Inferior parietal cortex (tissue), 1 donor: ENCODE results near the gene DBF4B.
A peak's percentile ranks its signal among the peaks of the same experiment; 100 is the strongest.
"Not testable (repeated sequence)": the region's sequence is repeated elsewhere in the genome, so short reads cannot be mapped to it uniquely, and the experiment has no call there.

ENCODE experiments used
- DNase-seq: peaks from one replicate; pipeline ENCODE4 v3.0.0-alpha.2; 2016; ENCODE audit errors: extremely low spot score

The DBF4B gene, protein sequence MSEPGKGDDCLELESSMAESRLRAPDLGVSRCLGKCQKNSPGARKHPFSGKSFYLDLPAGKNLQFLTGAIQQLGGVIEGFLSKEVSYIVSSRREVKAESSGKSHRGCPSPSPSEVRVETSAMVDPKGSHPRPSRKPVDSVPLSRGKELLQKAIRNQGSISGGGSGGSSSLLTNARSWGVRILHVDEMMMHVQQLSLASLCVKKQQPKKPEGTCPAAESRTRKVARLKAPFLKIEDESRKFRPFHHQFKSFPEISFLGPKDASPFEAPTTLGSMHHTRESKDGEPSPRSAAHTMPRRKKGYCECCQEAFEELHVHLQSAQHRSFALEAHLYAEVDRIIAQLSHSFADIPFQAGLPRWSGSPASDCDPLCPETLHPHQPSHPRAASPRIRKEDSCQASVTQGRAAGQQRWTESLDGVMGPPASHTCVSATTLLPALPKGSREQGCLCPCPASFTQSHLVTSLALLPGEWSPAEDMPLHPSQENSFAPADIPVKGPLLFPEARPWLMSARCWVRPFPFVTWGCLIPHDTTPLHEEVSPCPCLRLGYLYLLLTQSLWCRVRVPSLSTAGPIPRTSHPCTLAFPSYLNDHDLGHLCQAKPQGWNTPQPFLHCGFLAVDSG

DNA sequence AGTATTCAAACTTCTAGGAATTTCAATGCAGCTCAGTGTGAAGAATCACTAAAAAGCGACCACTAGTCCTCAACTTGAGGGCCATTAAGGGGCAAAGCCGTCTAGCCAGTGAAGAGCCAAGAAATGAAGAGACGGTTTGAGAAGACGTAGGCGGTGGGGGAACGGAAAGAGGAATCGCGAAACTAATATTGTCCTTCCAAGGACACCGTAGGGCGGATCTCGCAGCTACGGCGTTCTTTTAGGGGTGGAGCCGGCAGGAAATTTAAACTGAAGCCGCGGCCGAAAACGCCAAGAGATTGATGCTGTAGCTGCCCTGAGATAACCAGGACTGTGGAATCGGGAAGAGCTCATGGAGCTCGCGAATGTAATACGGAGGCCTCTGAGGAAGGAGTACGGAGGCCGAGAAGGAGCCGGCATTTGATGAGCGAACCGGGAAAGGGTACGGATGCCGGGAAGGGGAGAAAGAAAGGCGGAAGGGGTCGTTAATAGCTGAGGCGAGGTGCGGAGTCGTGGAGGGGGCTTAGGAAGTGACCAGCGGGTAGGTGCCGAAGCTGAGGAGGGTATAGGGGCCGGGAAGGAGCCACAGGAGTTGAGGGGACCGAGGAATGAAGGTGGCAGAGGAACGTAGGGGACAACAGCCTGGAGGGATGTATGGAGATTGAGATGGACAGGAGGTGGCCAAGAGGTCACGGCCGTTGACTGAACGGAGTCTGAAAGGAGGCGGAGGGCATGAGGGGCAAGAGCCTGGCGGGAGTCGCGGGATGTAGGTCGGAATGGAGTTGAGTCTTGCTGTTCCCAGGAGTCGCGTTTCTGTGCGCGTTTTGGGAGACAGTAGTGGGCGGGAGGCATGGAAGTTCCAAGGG, at the start of gene DBF4B:
TSS of gene DBF4B (plus strand) at position 265 of the 863 bp plus-strand sequence. CDS start at position 421, 156 bp downstream.
- DNase-seq = peak; percentile 96

DNA sequence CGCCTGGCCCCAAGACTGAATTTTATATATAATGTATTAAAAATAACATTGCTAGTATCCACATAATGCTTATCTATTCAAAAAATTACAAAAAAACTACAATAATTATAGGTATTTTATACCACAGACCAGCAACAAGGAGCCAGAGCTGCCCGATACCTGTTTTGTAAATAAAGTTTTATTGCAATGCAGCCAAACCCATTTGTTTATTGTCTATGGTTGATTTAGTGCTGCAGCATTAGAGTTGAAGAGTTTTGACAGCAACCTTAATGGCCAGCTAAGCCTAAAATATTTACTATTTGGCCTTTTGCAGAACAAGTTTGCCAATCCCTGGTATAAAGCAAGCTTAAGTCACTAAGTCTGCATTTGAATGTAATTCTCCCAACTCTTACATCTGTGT, 46.6 kb upstream of the DBF4B start:
- no peak for DNase-seq

DNA sequence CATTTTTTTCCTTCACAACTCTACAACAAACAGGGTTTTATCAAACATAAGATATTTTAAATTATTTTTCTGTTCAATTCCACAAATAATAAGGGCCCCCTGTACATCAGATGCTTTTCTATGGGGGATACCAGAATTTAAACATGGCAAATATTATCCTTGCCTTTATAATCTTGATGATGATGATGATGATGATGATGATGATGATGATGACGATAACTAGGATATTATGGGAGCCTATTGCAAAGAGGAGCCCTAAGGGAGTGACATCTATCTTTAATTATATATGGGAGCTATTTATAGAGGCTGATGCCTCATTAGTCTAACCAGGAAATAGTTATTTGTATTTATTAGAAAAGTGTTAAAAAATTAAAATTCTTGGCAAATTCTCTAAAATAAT, 45.4 kb upstream of the DBF4B start:
- no peak for DNase-seq

DNA sequence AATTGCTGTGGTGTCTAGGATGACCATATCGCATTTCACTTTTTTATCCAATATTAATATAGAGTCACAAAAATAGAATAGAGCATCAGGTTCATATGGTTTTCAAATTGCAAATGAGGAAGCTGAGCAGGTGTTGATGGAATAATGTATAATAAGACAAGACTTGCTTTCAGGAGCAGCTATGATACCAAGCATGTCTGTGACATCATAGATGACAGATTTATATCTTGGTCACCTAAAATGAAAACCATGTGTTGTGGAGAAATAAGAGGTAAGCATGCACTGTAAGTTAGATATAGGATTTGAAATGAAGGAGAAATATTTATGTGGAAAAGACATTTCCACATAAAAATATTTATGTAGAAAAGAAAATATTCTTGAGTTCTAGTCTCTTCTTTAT, 43.6 kb upstream of the DBF4B start:
- no peak for DNase-seq

DNA sequence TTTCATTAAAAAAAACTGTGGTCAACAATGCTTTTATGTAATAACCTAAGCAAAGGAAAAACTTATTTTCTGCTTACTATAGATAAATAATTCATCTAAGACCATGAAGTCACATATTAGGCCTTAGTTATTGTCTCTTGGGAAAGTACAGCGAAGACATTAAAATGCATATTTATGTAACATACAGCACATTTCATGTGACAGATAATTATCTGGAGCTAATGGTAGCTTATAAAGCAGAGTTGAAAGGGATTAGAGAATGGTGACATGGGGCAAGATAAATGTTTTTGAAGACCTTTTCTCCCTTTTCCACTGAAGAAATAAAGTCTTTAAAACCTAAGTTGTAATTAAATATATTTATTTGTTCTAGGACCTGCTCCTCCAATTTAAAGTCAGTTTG, 42.5 kb upstream of the DBF4B start:
- no peak for DNase-seq

DNA sequence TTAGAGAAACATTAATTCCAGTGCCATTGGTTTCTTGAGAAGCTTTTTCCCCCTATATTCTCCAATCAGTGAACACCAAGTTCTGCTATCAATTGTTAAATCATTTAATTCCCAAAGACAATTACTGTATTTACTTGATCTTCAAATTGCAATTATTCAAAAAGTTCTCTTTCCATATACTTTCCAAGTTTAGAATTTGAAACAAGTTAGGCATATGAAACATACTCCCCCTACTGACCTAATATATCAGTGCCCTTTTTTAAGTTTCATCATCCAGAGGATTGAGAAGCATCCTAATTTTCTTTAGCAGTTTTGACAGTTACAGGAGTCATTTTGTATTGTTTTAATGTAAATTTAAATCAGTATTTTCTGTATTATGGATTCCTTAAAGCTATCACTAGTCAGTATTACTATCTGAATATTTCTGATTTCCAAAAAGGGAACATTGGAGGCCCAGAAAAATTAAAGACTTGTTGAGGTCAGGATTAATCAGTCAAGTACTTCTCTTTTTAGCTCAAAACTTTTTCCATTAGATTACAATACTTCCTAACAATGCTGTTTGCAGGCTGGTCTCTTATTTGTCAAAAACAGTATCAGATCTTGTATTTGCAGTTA, 35.9 kb upstream of the DBF4B start:
- DNase-seq = peak; percentile 6

DNA sequence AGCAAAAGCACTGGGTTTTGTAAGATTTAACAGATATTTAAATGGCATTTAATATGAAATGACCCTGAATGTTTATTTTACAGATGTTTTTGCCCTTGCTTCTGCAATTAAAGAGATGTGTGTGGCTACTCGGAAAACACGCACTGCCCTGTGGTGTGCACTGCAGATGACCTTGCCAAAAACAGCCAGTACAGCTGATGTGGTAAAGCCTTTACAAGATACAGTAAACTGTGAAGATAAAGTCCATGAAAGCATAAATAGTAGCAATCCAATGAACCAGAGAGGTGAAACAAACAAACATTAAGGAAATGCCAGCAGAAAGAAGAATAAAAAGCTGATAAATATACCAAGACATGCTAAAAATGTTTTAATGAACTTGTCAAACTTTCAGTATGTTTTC, 34.6 kb upstream of the DBF4B start:
- DNase-seq = no peak

DNA sequence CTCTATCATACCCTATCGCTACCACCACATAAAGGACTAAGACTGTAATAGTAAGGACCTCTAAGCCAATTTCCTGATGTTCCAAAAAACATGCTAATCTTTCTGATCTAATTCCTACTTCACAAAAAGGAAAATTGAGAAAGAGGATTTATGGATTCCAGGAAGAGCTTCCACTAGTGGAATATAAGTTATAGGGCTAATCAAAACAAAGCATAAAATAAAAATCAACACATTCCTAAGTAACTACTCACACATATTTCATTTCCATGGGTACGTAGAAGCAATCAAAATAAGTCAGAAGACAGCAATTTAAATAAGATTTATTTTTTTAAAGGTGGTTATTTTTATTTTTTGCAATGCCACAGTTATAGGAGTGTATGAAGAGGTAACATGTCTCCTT, 31.3 kb upstream of the DBF4B start:
- DNase-seq = no peak

DNA sequence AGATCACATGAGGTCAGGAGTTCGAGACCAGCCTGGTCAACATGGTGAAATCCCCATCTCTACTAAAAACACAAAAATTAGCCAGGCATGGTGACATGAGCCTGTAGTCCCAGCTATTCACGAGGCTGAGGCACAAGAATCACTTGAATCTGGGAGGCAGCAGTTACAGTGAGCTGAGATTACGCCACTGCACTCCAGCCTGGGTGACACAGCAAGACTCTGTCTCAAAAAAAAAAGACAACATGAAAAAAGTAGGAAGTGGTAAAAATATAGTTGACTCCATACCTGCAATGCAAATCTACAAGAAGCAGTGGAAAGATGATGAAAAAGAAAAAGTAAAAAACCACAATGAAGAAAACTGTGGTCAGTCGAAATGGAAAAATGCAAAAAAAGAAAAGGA, 25.2 kb upstream of the DBF4B start:
- DNase-seq = not testable (repeated sequence)

DNA sequence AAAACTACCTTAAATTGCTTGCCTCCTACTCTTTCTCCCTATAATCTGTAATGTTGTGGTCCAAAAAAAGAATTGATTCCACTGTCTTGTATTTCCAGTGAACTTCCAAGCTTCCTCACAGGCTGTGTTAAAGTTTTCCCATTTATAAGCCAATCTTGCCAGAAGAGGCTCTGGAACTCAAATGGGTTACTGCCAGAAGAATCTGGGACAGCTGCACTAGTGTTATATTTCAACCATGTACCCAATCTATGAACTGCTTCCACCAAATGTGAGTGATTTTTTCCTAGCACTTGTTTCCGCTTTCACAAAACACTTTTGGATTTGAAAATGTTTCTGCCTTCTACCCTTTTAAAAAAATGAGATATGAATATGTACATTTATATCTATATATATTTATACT, 20.7 kb upstream of the DBF4B start:
- no peak for DNase-seq

DNA sequence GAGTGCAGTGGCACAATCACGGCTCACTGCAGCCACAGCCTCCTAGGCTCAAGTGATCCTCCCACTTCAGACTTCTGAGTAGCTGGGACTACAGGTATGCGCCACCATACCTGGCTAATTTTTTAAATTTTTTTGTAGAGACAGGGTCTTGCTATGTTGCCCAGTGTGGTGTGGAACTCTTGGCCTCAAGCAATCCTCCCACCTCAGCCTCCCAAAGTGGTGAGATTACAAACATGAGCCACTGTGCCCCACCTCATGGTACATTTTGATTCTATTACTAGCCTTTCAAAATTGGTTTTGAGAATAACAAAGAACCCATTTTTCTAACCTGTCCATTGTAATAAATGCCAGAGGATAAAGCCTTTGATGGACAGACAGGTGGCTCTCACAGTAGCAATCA, 20.3 kb upstream of the DBF4B start:
- DNase-seq = no peak

DNA sequence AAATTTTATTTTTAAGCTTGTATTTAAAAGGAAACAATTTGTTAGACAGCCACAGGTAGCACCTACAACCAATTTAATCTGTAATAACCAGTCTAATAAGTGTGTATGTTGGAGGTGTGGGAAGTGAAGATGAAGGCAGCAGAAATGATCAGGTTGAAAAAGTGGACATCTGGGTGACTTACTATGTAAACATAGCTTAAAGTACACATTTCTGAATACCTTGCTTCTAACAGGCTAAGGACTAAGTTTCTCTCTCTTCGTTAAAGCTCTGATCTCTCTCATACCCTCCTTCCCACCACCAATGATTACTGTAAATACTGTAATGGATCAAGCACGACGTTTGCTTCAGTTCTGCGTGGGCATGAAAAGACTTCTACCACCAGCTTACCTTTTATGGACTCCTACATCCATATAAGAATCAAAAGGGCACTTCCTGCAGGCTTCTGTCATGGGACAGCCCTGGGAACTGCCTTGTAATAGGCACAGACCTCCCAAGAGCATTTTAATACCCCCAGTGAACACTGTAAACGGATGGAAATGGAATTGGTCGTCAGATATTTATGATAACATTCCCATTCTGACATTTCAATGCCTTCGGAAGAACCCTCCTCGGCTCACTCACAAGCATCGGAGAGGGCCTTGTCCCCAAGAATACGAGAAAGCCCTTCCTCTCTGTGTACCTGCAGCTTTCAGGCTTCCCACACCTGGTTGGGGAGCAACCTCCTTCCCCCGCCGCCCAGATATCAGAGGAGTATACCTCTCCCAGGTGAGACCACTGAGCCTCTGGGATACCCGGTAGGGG, 19.6 kb upstream of the DBF4B start:
- peak; percentile 11 for DNase-seq

DNA sequence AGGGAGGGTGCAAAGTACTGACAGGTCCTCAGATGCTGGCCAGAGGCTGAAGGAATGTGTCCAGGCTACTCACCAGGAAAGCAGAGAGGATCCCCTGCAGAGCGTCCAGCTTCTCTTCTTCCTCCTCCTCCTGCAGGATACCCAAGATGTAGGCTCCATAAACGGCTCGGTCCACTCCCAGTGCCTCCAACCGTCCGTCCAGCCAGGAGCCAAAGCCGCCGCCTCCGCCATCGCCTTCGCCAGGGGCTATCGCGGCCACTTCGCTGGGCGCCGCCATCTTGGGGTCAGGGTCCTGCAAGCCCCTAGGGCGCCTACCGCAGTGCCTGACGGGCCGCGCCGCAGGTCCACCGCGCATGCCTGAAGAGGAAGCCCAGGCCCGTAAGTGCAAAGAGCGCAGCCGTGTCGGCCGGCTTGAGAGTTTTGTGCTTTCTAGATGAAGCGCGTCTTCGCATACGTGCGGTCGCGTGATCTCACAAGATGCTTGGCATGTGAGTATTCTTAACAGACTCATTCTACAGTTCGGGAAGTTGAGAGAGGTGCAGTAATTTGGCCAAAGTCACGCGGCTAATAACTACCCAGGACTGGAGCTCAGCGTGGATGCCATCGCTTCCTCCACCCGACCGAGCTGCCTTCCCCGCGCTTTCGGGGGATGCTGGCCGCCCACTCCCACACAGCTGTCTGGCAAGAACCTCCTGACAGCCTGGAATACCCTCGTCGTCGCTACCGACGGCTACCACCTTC, 18.8 kb upstream of the DBF4B start, which contains the start of gene CCDC43:
TSS of gene CCDC43 (minus strand) at position 300 of the 741 bp plus-strand sequence. CDS start at position 277, 23 bp downstream.
- DNase-seq = peak; percentile 94

DNA sequence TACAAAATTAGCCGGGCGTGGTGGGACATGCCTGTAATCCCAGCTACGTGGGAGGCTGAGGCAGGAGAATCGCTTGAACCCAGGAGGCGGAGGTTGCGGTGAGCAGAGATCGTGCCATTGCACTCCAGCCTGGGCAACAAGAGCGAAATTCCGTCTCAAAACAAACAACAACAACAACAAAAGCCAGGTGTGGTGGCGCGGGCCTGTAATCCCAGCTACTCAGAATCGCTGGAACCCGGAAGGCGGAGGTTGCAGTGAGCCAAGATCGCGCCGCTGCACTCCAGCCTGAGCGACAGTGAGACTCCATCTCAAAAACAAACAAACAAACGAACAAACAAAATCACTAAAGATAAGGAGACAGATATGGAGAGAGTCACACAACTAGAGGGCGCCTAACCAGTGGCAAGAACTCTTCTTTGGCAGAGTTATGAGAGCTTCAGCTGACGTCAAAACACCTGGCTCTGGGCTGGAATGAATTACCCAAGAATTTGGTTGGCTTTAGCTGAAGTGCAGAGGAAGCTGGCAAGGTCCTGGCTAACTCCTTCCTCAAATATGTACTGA, 17.6 kb upstream of the DBF4B start:
- DNase-seq = not testable (repeated sequence)

DNA sequence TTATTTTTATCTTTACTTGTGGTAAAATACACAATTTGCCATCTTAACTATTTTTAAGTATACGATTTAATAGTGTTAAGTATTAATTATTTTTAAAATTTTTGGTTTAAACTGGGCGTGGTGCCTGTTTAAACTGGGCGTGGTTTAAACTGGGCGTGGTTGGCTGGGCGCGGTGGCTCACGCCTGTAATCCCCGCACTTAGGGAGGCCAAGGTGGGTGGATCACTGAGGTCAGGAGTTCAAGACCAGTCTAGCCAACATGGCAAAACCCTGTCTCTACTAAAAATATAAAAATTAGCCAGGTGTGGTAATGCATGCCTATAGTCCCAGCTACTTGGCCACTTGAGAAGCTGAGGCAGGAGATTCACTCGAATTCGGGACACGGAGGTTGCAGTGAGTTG, 14.9 kb upstream of the DBF4B start:
- no peak for DNase-seq

DNA sequence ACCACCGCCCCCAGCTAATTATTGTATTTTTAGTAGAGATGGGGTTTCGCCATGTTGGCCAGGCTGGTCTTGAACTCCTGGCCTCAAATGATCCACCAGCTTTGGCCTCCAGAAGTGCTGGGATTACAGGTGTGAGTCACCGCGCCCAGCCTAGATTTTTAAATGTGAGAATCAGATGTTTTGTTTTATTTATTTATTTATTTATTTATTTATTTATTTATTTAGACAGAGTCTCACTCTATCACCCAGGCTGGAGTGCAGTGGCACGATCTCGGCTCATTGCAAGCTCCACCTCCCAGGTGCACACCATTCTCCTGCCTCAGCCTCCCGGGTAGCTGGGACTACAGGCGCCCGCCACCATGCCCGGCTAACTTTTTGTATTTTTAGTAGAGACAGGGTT, 8.2 kb upstream of the DBF4B start:
- DNase-seq = not testable (repeated sequence)

DNA sequence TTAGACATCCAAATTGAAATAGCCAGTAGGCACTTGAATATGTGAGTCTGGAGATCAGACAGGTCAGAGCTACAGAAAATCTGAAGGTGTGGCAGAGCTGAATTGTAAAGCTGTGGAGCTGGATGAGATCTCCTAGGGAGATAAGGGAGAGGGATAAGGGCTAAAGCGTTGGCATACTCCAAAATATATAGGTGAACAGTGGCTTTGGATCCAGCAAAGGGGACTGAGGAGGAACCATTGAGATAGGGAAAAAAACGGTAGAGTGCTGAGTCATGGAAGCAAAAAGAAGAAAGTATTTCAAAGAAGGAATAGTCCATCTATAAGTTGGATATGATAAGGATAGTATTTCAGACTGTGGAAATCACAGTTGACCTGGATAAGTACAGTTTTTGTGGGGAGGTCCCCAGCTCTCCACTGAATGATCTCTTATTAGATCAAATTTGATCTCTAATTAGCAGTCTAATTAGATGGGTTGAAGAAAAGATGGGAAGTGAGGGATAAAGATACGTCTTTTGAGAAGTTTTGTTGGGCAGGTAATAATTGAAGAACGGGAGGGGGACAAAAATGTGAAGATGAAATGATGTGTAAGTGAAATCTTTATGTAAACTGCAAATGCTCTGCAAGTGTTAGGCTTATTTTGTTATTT, 587 bp upstream of the DBF4B start:
- no peak for DNase-seq

DNA sequence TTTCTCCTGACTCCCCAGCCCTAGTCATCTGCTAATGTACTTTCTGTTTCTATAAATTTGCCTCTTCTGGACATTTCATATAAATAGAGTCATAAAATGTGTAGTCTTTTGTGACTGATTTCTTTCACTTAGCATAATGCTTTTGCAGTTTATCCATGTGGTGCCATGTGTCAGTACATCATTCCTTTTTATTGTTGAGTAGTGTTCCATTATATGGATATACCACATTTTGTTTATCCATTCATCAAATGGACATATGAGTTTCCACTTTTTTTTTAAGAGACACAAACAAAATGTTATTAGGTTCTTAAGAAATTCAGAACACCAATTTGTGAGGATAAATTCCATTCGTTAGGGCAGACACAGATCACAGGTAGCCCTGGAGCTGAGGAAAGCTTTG, 11.0 kb downstream of the DBF4B start:
- no peak for DNase-seq

DNA sequence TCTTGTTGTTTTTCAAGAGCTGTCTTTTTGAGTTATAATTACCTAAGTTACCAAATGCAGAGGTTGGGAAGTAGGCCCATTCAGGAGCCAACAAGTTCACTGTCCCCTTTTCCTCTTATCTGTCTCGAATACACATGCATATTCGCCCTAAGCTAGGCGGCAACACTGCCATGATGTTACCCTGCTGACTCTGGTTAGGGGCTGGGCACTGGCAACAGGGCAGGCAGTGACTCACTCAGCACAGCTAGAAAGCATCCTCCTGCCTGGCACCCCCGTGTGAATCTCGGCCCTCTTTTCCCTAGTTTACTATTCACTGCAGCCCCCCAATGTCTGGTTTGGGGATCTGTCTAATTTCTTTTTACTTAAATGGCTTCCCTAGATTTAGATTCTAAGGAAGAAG, 13.8 kb downstream of the DBF4B start:
- DNase-seq = no peak

DNA sequence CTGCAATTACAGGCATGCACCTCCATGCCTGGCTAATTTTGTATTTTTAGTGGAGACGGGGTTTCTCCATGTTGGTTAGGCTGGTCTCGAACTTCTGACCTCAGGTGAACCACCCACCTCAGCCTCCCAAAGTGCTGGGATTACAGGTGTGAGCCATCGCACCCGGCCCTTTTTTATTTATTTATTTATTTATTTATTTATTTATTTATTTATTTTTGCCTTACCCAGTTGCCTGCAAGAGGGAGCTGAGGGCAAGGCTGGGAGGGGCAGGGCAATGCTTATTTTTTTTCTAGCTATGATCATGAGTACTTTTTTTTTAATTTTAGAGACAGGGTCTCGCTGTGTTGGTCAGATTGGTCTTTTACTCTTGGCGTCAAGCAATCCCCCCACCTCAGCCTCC, 17.7 kb downstream of the DBF4B start:
- DNase-seq = not testable (repeated sequence)
